HG02610 (cell line): ENCODE data around the gene ARID3B.

Experiments used
- ATAC-seq: cut with Tn5 transposase; IDR thresholded peaks from one replicate; pipeline ENCODE4 v1.9.1; 2021; ENCODE audit warnings: mild to moderate bottlenecking, moderate library complexity; ENCODE audit not compliant: unreplicated experiment

ARID3B gene

DNA sequence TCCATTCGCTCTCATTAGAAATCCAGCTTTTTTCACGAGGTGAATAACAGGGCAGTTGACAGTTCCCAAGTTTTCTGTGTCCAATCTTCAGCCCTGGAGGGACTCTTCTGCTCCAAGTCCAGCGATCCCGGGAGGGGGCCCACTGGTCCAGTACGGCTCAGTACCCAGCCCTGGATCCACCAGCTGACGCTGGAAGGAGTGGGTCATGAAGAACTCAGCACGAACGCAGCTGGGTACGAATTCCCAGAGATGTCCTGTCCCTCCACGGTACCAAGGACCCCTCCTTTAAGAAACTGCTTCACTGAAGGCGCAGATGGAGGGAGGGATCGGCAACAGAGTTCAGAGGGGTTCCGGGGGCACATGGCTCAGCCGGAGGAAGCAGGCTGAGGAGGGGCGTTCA is 58.1 kb downstream of the ARID3B start:
- no peak for ATAC-seq

DNA sequence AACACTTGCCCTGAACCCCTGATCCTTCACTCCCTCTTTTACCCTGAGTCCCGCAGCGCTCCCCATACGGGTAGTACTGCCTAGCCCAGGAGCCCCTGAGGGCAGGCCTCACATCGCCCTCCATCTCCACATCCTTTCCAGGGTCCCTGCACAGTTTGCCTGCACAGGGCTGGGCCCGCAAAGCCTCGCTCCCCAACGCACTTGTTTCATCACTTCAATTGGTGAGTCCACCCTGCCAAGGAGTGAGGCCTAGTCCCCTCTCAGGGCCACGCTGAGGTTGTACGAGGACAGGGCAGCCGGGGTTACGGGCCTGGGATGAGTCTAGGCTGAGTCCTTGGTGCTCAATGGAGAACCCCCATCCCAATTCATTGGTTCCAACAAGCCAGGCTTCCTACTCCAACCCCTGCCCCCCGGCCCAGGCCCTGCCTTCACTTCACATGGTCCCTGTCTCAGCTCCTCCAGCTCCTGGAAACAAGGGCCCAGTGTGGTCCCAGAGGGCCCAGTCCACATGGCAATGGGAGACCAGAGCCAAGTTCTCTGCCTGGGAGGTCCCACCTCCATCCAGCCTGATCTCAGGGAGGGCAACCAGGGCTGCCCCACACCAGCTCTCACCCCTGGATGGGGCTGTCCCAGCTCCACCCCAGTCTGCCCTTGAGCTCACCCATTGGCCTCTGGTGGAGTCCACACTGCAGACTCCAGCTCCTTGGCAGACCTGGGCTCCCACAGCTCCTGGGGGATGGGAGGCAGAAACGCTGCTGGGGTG is 62.2 kb downstream of the ARID3B start:
- no peak for ATAC-seq

DNA sequence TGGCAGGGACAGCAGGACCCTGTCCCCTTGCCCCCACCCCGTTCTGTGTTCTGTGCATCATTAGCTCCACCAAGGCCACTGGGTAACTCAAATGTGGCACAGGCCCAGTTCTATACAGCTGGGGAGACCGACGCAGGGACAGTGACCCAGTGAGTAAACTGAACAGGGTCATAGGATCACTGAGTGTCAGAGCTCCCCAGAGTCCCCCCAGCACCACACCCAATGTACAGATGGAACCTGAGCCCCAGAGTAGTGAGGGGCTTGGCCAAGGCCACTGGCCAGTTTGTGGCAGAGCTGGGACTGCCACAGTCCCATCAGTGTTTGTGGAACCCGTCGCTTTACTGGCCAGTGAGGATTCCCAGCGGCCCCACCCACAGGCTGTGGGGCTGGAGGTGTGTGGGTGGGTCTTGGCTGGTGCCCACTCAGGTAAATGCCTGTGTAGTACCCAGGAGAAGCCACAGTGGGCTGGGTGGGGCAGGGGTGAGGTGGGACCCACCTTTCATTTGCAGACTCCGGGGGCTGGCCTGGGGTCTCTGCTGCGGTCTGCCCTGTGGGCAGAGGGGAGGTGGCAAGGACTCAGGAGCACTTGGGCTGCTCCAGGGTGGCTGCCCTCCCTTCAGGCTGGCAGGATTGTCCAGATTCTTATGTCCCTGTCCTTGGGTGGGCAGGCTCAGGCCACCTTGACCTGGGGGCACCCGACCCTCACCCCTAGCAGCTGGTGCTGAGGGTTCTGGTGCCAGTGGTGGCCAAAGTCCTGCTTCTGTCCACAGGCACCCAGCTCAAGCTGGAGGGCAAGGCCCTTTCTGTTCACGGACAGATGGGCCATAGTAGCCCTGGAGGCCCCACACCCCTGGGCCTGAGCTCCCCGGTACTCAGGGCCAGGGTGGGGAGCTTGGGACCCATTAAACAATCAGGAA is 63.0 kb downstream of the ARID3B start:
- ATAC-seq, result no peak

DNA sequence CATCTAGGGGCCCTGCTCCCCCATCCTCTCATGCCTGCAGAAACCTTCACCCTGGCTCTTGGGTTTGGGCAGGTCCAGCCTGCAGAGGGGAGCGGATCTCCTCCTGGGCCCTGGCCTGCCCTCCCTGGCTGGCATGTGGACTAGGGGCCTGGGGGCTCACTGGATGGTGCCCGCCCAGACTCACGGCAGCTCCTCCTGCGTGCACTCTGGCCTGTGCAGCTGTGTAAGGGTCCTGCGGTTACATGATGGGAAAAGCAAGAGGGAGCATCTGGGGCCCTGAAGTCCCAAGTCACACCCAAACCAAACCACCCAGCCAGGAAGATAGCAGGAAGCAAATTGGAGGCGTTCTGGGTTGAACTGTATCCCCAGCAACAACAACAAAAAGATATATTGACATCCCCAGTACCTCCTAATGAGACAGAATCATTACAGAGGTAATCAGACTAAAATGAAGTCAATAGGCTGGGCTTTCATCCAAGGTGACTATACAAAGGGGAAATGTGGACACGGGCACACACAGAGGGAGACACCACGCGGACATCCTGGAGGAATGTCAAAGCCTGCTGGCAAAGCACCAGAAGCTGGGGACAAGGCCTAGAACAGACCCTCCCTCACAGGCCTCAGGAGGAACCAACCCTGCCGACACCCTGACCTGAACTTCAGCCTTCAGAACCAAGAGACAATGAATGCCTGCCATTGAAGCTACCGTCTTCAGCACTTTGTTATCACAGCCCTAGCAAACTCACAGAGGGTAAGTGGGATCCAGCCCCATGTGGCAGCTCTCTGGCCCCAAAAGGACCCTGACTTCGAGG is 64.2 kb downstream of the ARID3B start:
- no peak for ATAC-seq

DNA sequence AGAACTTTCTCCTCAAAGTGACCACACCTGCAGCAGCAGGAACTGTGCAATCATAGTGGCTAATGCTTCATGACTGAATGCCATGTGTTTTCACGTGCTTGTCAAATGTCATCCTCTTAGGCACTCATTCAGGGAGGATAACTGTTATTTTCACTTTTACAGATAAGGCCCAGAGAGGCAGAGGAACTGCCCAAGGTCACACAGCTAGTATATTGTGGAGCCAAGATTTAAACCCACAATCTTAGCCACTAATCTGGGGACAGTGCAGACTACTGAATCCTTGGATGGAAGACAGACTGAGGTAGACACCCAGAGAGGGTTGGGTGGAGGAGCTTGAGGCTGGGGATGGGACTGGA is 64.8 kb downstream of the ARID3B start:
- no peak for ATAC-seq

DNA sequence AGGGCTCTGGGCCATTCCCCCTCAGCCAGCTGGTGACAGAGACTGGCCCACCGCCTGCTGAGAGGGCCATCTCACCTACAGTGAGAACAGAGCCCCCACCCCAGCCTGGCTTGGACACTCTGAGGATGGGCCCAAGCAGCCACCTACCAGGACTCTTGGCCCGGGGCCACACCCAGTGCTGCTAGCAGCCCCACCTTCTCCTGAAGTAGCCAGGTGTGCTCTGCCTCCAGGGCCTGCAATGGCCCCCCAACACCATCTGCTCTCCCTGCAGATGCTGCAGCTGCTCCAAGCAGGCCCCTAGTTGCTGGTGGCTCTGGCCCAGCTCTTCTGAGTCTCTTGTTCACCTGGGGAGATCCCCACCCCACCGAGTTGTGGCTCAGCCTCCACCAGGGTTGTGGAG is 67.8 kb downstream of the ARID3B start:
- no peak for ATAC-seq

DNA sequence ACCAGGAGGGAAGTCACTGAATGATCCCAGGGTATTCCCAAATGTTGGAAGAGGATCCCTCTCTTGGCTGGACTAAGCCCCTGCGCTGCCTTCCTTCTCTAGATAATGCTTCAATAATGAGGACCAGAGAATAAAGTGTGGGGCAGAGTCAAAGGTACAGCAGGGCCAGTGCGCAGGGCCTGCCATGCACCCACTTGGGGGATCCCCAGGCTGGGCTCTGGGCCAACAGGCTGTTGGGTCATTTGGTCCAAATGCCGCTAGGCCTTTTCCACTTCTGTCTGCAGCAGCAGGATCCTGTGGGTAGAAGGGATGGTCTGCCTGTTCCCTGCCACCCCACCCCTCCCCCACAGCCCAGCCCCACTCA is 68.9 kb downstream of the ARID3B start:
- ATAC-seq, result no peak

DNA sequence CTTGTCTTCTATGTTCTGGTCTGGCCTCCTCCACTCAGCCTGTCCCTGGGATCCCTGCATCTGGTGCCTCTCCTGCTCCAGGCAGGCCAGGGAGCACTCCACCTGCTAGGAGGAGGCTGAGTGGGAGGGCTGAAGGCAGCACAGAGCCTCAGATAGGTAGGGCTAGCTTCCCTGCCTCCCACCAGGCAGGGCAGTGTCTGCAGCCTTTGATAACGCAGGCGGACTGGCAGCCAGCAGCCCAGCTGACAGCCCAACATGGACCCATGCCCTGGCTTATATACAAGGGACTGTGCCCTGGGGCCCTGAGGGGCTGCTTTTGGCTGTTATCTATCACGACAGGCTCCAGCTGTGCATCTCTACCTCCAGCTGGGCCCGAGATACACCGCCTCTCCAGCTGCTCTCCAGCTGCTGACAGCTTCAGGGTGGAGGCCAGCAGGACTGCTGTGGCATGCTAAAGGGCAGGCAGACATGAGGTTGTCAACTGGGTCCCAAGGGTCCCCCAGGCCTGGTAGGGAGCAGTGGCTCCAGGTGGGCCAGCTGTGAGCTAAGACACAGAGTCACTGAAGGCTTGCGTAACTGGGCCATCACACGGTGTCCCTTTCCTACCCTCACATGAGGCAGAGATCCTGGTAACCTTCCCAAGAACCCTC is 69.4 kb downstream of the ARID3B start:
- ATAC-seq, result no peak

DNA sequence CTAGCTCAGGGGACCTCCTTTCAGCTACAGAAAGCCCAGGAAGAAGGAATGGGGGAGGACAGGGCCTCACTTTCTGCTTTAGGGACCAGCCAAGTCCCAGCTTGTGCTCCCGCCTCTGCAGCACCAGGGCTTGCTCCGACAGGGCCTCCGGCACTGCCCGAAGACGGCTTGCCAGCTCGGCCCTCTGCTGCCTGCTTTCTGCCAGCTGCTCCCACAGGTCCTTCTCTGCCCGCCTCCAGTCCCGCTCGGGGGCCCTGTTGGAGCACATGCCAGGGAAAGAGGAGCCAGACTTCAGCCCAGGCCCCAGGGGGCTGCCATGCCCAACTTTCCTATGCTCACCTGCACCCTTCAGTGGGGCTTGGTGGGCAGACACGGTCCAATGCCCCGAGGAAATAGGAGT is 70.3 kb downstream of the ARID3B start:
- ATAC-seq, result no peak

DNA sequence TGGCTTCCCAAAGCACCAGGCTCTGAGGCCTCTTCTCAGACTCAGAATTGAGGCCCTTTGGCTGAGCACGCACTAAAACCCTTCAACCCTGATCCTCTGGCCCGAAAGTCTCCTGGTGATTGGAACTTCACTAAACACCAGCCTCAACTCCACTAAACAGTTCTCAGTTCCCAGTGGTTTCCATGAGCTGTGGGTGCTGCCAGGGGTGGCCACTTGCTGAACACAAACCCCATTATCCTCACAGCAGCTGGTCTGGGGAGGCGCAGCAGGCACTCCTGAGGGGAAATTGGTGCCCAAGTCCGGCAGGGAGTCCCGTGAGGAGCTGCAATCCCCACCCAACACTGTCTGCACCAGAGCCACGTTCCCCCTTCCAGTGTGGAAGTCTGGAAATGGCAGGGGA is 70.8 kb downstream of the ARID3B start:
- no peak for ATAC-seq

DNA sequence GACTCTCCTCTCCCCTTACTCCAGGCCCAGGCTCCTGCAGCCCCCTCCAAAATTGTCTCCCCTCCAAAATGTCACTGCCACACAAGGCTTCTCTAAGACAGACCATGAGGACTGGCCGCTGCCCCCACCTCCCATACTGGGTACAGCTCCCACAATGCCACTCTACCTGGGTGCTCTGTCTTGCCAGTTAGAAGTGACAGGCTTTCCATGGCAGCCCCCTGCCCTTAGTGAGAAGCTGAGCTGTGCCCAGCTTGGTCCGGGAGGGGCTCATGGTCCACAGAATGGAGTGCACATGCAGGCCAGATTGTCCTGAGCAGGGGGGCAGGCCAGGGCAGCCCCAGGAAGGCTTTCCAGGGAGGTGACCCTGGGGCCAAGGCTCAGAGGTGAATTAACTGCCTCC is 71.7 kb downstream of the ARID3B start:
- ATAC-seq, result no peak

DNA sequence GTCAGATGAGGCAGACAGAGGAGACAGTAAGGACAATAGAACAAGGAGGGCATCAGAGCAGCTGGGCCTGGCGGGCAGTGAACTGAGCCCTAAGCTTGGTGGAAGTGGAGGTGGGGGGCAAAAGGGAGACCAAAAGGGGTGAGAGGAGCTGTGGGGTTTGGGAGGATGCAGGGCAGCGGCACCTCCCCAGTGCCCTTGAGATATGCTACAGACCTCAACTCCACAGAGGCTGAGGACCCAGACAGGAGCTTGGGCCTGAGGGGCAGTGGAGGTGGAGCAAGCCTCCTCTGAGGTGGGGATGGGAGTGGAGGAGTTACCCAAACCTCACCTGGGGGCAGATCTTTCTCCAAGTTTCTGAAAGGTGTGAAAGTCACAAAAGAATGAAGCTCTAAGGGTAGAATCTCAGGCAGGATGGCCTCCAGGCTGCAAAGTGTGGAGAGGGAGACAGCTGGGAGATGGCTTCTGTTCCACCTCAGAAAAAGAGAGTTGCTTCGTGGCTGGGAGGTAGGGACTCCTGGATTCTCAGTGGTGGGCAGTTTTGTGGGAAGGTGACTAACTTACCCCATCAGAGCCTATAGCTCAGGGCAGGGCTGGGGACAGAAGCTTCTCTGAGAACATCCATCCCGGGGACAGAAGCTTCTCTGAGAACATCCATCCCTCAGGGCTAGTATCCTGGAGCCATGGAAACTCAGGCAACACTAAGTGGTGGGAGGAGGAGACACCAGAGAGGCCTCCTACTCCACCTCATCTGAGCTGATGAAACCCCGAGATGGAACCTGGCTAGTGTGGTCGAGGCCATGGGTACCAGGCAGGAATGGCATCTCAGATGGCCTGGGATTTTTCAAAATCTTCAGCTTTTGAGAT is 72.3 kb downstream of the ARID3B start:
- no peak for ATAC-seq

DNA sequence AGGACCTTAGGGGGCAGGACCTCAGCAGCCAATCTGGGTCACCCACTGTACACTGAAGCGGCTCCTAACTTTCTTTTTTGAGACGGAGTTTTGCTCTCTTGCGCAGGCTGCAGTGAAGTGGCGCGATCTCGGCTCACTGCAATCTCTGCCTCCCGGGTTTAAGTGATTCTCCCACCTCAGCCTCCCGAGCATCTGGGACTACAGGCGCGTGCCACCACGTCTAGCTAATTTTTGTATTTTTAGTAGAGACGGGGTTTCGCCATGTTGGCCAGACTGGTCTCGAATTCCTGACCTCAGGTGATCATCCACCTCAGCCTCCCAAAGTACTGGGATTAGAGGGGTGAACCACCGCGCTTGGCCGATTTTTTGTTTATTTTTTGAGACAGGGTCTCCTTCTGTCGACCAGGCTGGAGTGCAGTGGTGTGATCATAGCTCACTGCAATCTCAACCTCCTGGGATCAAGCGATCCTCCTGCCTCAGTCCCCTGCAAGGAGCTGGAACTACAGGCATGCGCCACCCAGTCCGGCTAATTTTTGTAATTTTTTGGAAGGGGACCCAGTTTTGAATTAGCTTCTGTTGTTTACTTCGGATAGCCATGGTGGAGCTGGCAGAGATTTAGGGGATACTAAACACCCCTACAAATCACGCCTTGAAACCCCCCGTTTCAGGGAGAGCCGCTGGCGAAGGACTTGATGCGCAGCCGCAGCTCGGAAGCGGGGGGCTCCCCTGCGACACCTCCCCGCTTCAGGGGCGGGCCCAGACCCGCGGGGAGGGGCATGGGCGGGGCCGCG is 73.1 kb downstream of the ARID3B start:
- no peak for ATAC-seq

DNA sequence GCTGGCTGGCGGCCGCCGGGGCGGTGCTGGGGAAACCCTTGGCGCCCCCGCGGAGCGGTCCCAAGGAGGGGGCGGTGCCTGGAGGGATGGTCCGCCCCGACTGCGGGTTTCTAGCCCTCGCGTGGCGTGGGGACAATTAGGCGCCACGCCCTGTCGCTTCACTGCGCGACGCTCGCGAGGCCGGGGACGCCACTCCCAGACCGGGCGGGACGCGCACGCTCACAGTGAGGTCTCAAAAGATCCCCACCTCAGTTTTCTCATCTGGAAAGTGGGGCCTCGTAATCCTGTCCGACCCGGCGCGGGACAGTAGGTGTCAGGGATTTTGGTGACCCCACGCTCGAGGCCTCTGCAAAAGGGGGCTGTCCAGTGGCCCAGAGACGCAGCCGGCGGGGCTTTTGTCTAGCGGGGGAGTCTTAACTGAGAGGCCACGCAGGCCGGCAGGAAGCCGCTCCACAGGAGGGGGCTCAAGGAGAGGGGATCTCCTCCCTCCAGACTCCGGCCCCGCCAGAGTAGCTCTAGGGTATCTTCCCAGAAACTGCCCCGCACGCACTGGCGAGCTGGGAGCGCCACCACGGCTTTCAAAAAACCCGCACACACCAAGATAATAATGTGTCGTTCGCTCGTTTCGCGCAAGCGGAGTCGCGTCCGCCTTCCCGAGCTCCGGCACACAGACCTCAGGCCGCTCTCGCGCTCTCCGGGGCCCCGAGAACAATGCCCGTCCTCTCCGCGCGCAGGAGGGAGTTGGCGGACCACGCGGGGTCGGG is 73.9 kb downstream of the ARID3B start:
- peak; percentile 39 for ATAC-seq

DNA sequence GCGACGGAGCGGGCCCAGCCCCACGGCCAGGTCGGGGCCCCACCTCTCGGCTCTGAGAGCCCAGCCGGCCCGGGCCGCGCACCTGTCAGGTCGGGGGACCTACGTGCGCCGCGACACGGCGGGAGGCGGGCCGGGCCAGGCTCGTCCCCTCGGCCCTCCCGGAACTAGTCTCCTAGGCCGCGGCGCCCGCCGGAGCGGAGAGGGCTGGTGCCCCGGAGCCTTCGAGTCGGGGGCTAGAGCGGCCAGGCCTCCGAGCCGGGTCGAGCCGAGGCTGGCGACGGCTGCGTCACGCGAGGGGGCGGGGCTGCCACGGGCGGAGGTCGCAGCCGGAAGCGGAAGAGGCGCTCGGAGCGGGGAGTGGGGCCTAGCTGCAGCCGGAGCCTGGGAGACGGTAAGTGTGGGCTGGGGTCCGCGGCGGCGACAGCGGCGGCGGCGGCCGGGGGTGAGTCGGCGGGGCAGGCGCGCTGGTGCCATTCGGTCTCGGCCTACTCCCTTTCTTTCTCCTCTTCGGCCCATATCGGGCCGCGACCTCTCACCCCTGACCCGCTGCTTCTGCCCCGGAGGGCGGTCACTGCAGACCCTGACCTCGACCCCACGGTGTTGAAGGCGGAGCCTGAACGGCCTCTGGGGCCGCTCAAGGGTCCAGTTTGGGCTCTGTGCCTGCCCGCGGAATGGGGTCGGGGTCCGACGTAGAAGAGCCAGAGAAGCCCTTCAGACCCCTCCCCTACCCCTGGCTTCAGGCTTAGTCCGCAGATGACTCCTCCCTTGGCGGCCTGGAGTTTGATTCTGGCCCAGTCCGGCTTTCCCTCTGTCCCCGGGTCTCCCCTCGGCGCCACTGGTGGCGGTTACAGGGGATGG is 74.7 kb downstream of the ARID3B start, which contains the start of gene CLK3:
CLK3 (plus strand) TSS at position 329 of the 858 bp plus-strand sequence. CDS start 3,361 bp downstream, outside the sequence.
- peak; percentile 80 for ATAC-seq

DNA sequence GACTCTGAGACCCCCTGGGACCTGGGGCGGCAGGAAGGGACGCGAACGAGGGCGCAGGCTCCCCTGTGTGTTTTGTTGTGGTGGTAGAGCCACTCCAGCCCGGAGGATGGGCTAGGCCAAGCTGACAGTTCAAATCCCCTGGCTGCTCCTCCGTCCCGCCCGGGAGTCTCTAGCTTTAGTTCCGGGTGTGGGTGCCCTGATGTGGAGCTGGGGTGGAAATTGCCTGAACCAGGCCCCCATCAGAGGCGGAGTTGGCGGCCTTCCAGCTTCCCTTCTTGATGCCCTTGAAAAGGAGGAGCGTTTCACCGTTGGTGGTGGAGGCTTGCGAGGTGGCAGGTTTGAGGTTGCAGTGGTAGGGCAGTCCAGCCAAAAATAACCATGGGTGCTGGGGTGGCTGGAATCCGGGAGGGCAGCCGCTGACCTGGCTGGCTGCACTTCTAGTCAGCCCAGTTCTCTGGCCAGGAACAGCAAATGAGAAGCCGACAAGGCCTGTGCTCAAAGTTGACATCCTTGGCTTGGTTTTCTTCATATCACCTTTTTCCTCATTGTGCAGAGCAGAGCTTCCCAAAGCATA is 75.4 kb downstream of the ARID3B start:
- no peak for ATAC-seq

DNA sequence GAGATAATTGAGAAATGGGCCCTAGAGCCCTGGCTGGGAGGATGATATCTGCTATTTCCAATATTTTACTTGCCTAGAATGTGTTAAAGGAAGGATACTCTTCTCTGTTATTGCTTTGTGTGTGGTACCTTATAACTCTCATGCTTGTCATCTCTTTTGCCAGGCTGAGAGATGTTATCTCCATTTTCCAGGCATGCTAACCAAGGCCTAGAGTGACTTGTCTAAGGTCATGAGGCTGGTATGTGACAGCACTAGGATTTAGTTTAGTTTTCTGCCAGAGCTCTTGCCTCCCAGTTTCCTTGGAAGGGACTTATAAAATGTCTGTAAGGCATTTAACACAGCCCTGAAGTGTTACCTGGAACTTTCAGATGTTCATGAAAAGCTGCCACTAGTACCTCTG is 76.0 kb downstream of the ARID3B start:
- ATAC-seq, result no peak
